ENCODE results near the gene NID1. TPM values are rescaled to one million over a fixed set of nuclear protein-coding genes. Genes with fewer than 3 reads are reported as not detected.

NID1 gene
- total RNA-seq, 2 donors from 2014 or later, result 95.1 to 112 TPM

GRCh38 chr1:235954306-235955283 is 110.3 kb downstream of the NID1 start:
- Histone ChIP-seq H3K36me3 (no peaks in the 10 kb centered on the region), H3K4me3 (no peak overlapping the region), H3K4me1 (no peaks in the 10 kb centered on the region), H3K27ac (no peak overlapping the region), H3K27me3 (no peaks in the 10 kb centered on the region), H3K9me3 (no peaks in the 10 kb centered on the region)
- DNase-seq (ENCODE audit: low spot score), result no peak
- TF ChIP-seq CTCF (IDR thresholded peaks at IDR 0.05), result no peak

GRCh38 chr1:235953801-235954200 is 111.1 kb downstream of the NID1 start:
- Histone ChIP-seq H3K27me3 (no peaks in the 10 kb centered on the region), H3K36me3 (no peaks in the 10 kb centered on the region), H3K4me1 (no peaks in the 10 kb centered on the region), H3K27ac (no peak overlapping the region), H3K9me3 (no peaks in the 10 kb centered on the region), H3K4me3 (no peak overlapping the region)
- no peak for TF ChIP-seq CTCF (IDR thresholded peaks at IDR 0.05)
- DNase-seq (ENCODE audit: low spot score), result no peak

GRCh38 chr1:235952950-235953615 is 111.8 kb downstream of the NID1 start:
- DNase-seq (ENCODE audit: low spot score), result no peak
- Histone ChIP-seq H3K9me3 (no peaks in the 10 kb centered on the region), H3K27me3 (no peaks in the 10 kb centered on the region), H3K36me3 (no peaks in the 10 kb centered on the region), H3K27ac (no peak overlapping the region), H3K4me3 (no peak overlapping the region), H3K4me1 (no peaks in the 10 kb centered on the region)
- no peak for TF ChIP-seq CTCF (IDR thresholded peaks at IDR 0.05)

- TF ChIP-seq CTCF (IDR thresholded peaks at IDR 0.05), result no peak
- Histone ChIP-seq H3K9me3 (no peaks in the 10 kb centered on the region), H3K27ac (no peak overlapping the region), H3K36me3 (no peaks in the 10 kb centered on the region), H3K27me3 (no peaks in the 10 kb centered on the region), H3K4me1 (no peaks in the 10 kb centered on the region), H3K4me3 (no peak overlapping the region)
- DNase-seq (ENCODE audit: low spot score), result no peak
These were observed 113.2 kb downstream of the NID1 start for GRCh38 chr1:235951661-235952060.

GRCh38 chr1:235950318-235950717 is 114.6 kb downstream of the NID1 start:
- Histone ChIP-seq H3K4me1 (no peaks in the 10 kb centered on the region), H3K27ac (no peak overlapping the region), H3K36me3 (no peaks in the 10 kb centered on the region), H3K27me3 (no peaks in the 10 kb centered on the region), H3K4me3 (no peak overlapping the region), H3K9me3 (no peaks in the 10 kb centered on the region)
- TF ChIP-seq CTCF (IDR thresholded peaks at IDR 0.05), result no peak
- DNase-seq (ENCODE audit: low spot score), result no peak

Measured in right atrium auricular region (tissue), 2 donors.